Amniotic stem cell (primary cell): Measurements from ENCODE around the gene IL24.

Experiments used
- DNase-seq: peaks from one replicate; lab custom pipeline; 2025; lab: John Stamatoyannopoulos, UW

Gene IL24

DNA sequence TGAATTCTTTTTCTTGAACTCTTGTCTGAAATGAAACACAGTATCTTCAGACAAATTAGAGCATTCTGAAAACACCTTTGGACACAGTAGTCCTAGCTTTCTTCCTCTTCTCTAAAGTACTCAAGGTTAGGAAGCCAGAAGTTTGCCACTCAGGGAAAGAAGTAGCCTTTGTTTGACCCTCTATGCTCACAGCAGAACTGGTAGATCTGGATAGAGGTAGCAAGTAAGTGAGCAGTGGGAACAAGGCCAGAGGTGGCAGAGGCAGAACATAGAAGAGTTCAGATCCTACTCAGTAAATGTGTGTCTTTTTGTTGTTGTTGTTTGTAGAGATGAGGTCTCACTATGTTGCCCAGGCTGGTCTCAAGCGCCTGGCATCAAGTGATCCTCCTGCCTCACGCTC, 56.4 kb downstream of the IL24 start:
- DNase-seq: no peak
